ENCODE results near the gene COMMD3.

COMMD3 gene

GRCh38 chr10:22366771-22367170 is 50.6 kb downstream of the COMMD3 start:
- peak; percentile 9 for DNase-seq (ENCODE audit: low spot score)

GRCh38 chr10:22367471-22367870 is 51.3 kb downstream of the COMMD3 start:
- DNase-seq (ENCODE audit: low spot score), result no peak

GRCh38 chr10:22368402-22368801 is 52.2 kb downstream of the COMMD3 start:
- no peak for DNase-seq (ENCODE audit: low spot score)

DNA sequence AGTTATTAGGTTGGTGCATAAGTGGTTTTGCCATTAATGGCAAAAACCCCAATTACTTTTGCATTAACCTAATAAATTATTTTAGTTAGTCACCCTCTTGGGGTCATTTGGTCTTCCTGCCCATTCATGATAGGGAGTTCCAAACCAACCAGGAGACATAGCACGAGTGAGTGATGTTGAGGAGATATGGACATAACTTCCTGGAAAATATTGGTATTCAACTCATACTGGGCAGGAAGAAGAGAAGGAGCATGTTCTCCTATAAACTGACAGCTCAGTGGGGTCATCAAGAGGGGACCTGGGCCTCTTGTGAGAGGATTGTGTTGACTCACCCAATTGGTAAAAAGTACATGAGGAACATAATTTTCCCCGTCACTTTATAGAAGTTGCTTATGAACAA is 52.8 kb downstream of the COMMD3 start:
- DNase-seq (ENCODE audit: low spot score), result no peak

- peak; percentile 12 for DNase-seq (ENCODE audit: low spot score)
Observed at GRCh38 chr10:22369434-22370072, 53.4 kb downstream of the COMMD3 start.

All from LoVo (cell line).